ENCODE data around the gene RHNO1. TPM values are rescaled to one million over a fixed set of nuclear protein-coding genes. Genes with fewer than 3 reads are reported as not detected.

Gene RHNO1
- total RNA-seq, 2 donors from 2014 or later, result 18.3 to 25.5 TPM

DNA sequence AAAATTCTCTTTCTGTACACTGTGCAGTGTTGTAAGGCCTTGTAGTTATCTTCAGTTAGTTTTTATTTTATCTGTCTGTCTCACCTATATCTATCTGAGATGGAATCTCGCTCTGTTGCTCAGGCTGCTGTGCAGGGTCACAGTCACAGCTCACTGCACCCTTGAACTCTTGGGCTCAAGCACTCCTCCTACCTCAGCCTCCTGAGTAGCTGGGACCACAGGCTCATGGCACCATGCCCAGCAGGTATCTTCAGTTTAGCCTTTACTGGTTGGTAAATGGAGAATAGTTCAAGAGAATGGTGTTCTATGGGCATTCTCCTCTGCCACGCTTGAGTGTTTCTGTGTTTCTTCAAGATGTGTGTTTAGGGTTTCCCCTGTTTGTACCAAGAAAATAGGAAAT is 27.2 kb downstream of the RHNO1 start:
- no peak for DNase-seq
- no peak overlapping the region for H3K9ac ChIP-seq (ENCODE audit: low read depth in 2 of 2, low read length in 2 of 2)
- TF ChIP-seq, protein P1, sequence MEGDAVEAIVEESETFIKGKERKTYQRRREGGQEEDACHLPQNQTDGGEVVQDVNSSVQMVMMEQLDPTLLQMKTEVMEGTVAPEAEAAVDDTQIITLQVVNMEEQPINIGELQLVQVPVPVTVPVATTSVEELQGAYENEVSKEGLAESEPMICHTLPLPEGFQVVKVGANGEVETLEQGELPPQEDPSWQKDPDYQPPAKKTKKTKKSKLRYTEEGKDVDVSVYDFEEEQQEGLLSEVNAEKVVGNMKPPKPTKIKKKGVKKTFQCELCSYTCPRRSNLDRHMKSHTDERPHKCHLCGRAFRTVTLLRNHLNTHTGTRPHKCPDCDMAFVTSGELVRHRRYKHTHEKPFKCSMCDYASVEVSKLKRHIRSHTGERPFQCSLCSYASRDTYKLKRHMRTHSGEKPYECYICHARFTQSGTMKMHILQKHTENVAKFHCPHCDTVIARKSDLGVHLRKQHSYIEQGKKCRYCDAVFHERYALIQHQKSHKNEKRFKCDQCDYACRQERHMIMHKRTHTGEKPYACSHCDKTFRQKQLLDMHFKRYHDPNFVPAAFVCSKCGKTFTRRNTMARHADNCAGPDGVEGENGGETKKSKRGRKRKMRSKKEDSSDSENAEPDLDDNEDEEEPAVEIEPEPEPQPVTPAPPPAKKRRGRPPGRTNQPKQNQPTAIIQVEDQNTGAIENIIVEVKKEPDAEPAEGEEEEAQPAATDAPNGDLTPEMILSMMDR (IDR thresholded peaks at IDR 0.05), result no peak
- no peak overlapping the region for H3K27ac ChIP-seq
- intact Hi-C loops (cut with DNase I), result no loop called here
- H3K4me1 ChIP-seq, result no peaks in the 10 kb centered on the region
- H3K36me3 ChIP-seq, result no peaks in the 10 kb centered on the region
- no peak overlapping the region for H3K4me3 ChIP-seq
- H3K9me3 ChIP-seq, result no peaks in the 10 kb centered on the region
- H3K27me3 ChIP-seq, result no peaks in the 10 kb centered on the region

DNA sequence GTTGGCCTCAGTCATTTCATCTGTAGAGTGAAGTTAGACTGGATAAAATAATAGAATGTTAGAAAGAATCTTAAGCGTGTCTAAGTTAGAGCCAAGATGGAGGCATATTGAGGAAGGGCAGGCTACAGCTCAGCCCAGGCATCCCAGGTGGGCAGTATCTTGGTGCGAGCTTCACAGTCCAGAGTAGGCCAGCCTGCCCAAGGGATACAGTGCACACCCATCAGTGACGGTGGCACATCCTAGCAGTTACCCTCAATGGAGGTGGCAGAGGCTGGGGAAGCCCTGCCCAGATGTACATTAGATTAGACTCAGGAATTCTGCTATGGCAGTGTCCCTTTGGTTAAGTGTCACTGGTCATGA is 35.2 kb downstream of the RHNO1 start:
- no peaks in the 10 kb centered on the region for H3K4me1 ChIP-seq
- H3K4me3 ChIP-seq, result no peak overlapping the region
- TF ChIP-seq, protein P1 (IDR thresholded peaks at IDR 0.05), result no peak
- no peaks in the 10 kb centered on the region for H3K9me3 ChIP-seq
- intact Hi-C loops (cut with DNase I), result no loop called here
- H3K36me3 ChIP-seq, result no peaks in the 10 kb centered on the region
- DNase-seq, result no peak
- no peaks in the 10 kb centered on the region for H3K27me3 ChIP-seq
- no peak overlapping the region for H3K9ac ChIP-seq (ENCODE audit: low read depth in 2 of 2, low read length in 2 of 2)
- no peak overlapping the region for H3K27ac ChIP-seq

DNA sequence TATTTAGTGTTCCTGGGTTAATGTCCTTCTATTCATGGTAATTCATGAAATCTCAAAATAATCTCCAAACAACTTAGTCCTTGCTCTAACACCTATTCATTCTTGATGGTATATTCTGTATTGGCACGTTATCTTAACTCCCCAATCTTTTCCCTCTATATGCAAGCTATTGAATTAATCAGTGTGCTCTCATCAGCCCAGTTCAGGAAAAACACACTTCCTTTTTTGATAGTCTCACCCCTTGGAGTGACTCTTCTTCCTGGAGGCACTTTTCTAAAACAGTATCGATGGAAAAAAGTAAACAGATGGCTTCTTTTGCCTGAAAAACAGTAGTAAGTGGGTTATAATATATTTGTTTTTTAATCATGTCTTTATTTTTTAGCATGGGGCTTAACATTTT is 42.2 kb downstream of the RHNO1 start:
- H3K27me3 ChIP-seq, result no peaks in the 10 kb centered on the region
- H3K36me3 ChIP-seq, result no peaks in the 10 kb centered on the region
- H3K9me3 ChIP-seq, result no peaks in the 10 kb centered on the region
- H3K4me3 ChIP-seq, result no peak overlapping the region
- intact Hi-C loops (cut with DNase I), result no loop called here
- TF ChIP-seq, protein P1 (IDR thresholded peaks at IDR 0.05), result no peak
- H3K27ac ChIP-seq, result no peak overlapping the region
- H3K4me1 ChIP-seq, result no peaks in the 10 kb centered on the region
- no peak for DNase-seq
- no peak overlapping the region for H3K9ac ChIP-seq (ENCODE audit: low read depth in 2 of 2, low read length in 2 of 2)

DNA sequence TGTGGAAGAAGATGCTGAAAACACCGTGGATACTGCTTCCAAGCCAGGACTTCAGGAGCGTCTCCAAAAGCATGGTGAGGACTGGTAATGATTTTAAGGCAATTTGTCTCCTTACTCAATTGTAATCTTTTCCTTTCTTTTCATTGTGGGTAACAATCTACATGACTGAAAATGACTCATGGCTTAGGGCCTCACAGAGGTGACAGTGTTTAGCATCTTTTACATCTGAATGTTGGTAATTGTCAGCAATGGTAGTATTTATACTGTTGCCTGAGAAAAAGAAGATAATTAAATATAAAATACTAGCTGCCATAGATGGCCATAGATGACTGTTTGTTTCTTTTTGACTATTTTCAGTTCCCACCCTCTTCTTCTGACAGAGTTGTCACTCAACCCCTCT is 45.3 kb downstream of the RHNO1 start:
- H3K4me1 ChIP-seq, result no peaks in the 10 kb centered on the region
- DNase-seq, result no peak
- no peaks in the 10 kb centered on the region for H3K9me3 ChIP-seq
- no peak overlapping the region for H3K4me3 ChIP-seq
- H3K9ac ChIP-seq (ENCODE audit: low read depth in 2 of 2, low read length in 2 of 2), result no peak overlapping the region
- H3K27ac ChIP-seq, result no peak overlapping the region
- intact Hi-C loops (cut with DNase I), result no loop called here
- TF ChIP-seq, protein P1 (IDR thresholded peaks at IDR 0.05), result no peak
- peaks cover 3% of the 10 kb centered on the region for H3K36me3 ChIP-seq
- no peaks in the 10 kb centered on the region for H3K27me3 ChIP-seq

DNA sequence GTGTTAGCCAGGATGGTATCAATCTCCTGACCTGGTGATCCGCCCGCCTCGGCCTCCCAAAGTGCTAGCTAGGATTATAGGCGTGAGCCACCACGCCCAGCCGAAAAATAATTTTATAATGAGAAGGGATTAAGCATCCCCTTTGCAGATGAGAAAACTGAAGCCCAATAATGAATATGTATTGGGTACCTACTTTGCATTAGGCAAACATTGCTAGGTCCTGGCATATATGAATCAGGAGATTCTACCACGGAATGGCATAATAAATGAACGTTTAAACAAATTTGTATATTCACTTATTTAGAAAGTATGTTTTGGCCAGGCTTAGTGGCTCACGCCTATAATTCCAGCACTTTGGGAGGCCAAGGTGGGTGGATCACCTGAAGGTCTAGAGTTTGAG is 46.0 kb downstream of the RHNO1 start:
- intact Hi-C loops (cut with DNase I), result no loop called here
- H3K9me3 ChIP-seq, result no peaks in the 10 kb centered on the region
- H3K9ac ChIP-seq (ENCODE audit: low read depth in 2 of 2, low read length in 2 of 2), result no peak overlapping the region
- peaks cover 3% of the 10 kb centered on the region for H3K36me3 ChIP-seq
- no peak overlapping the region for H3K27ac ChIP-seq
- DNase-seq, result no peak
- no peaks in the 10 kb centered on the region for H3K27me3 ChIP-seq
- H3K4me3 ChIP-seq, result no peak overlapping the region
- no peaks in the 10 kb centered on the region for H3K4me1 ChIP-seq
- TF ChIP-seq, protein P1 (IDR thresholded peaks at IDR 0.05), result no peak

DNA sequence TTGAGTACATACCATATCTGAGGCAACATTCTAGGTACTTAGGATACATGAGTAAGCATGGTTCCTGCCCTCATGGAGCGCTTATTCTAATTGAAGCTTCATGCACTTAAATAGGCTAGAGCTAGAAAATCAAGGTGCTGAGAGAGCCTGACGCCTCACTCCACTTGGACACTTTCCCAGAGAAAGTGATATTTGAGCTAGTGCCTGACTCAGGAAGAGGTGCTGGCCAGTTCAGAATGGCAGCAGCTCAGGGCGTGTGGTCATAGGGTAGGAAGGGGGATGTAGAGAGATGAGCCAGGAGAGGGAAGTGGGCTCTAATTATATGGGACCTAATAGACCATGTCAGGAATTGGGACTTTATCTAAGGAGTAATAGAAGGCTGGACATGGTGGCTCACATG is 47.0 kb downstream of the RHNO1 start:
- Histone ChIP-seq H3K27ac (no peak overlapping the region), H3K9me3 (no peaks in the 10 kb centered on the region), H3K27me3 (no peaks in the 10 kb centered on the region), H3K9ac (ENCODE audit: low read depth in 2 of 2, low read length in 2 of 2) (no peak overlapping the region), H3K4me1 (no peaks in the 10 kb centered on the region), H3K4me3 (no peak overlapping the region), H3K36me3 (peaks cover 3% of the 10 kb centered on the region)
- TF ChIP-seq, protein P1 (IDR thresholded peaks at IDR 0.05), result no peak
- intact Hi-C loops (cut with DNase I), result no loop called here
- no peak for DNase-seq

All from colonic mucosa (tissue), 4 donors.